ENCODE results near the gene STPG4. TPM values are rescaled to one million over a fixed set of nuclear protein-coding genes. Genes with fewer than 3 reads are reported as not detected.

STPG4 gene
- total and polyA plus RNA-seq, 2 of the 8 experiments (the other 6 are each of a cell fraction or from before 2014, with no cell fraction given), result 0.28 TPM; not detected in 1

GRCh38 chr2:47180531-47180930 lies 25.4 kb upstream of the STPG4 start:
- POLR2A ChIA-PET (ENCODE audit: partially characterized antibody), result interaction anchor here (0.9 kb wide), 1 partner anchor 11 kb away, joined by 3 read pairs; no protein-coding TSS in a partner anchor
- Histone ChIP-seq H3K14ac (ENCODE audit: insufficient read length) (no peak overlapping the region), H3K36me3 (ENCODE audit: control insufficient read depth in 2 of 4, insufficient read depth in 4 of 4, low read length in 3 of 4) (no peaks in the 10 kb centered on the region), H3K9ac (replicated peaks in 1 of 4; ENCODE audit: extremely low read depth in 1 of 4, low read depth in 3 of 4, low read length in 3 of 4) (no peak overlapping the region), H2BK120ac (replicated peaks; ENCODE audit: low read depth, low read length) (no peak overlapping the region), H3K4me2 (ENCODE audit: insufficient read depth in 1 of 2, low read depth in 2 of 2, low read length in 2 of 2) (no peak overlapping the region), H3K9me3 (ENCODE audit: insufficient read depth in 2 of 2, low read depth in 1 of 2, low read length in 1 of 2) (no peaks in the 10 kb centered on the region), H2BK15ac (ENCODE audit: low read length) (no peak overlapping the region), H3K79me2 (ENCODE audit: control insufficient read depth in 1 of 2, insufficient read depth in 2 of 2, low read length in 2 of 2) (peaks cover under 1 to 7% of the 10 kb centered on the region in 2 experiments; a peak in 3 of 4 replicates), H3K4me3 (ENCODE audit: extremely low read depth in 1 of 4, insufficient read depth in 2 of 4, low read depth in 3 of 4, low read length in 4 of 4) (no peak overlapping the region), H3K56ac (replicated peaks; ENCODE audit: insufficient read length, low read depth, low read length) (no peak overlapping the region), H3K23me2 (ENCODE audit: low read depth, low read length) (peaks cover 2% of the 10 kb centered on the region; the same call in 1 of the 2 replicates), H2AK5ac (ENCODE audit: low read depth, low read length) (peak overlapping the region; percentile 71; the same call in 1 of the 2 replicates), H4K20me1 (replicated peaks in 1 of 2; ENCODE audit: control insufficient read depth in 1 of 2, insufficient read depth in 2 of 2, low read length in 2 of 2) (no peaks in the 10 kb centered on the region), H4K91ac (replicated peaks; ENCODE audit: insufficient read length, low read length) (no peak overlapping the region), H2BK12ac (ENCODE audit: low read depth, low read length) (no peak overlapping the region), H3K23ac (ENCODE audit: insufficient read length) (no peak overlapping the region), H3K27ac (ENCODE audit: low read depth, low read length) (no peak overlapping the region), H2BK5ac (ENCODE audit: low read depth, low read length) (no peak overlapping the region), H3K18ac (ENCODE audit: extremely low read depth, low read length) (no peak overlapping the region), H4K5ac (ENCODE audit: insufficient read length, low read depth, low read length) (no peak overlapping the region), H3K79me1 (ENCODE audit: low read depth, low read length) (no peaks in the 10 kb centered on the region), H2AFZ (ENCODE audit: low read length) (no peak overlapping the region), H3K4ac (replicated peaks; ENCODE audit: insufficient read length, low read depth, low read length) (no peak overlapping the region), H3K4me1 (replicated peaks in 1 of 4; ENCODE audit: control insufficient read depth in 3 of 4, insufficient read depth in 4 of 4, low read length in 3 of 4) (peaks cover 6 to 14% (median 13%) of the 10 kb centered on the region in 4 experiments; a peak in 6 of 7 replicates), H2BK20ac (ENCODE audit: low read length) (no peak overlapping the region), H4K8ac (ENCODE audit: extremely low read depth, insufficient read depth, low read length) (no peak overlapping the region), H3K27me3 (replicated peaks in 1 of 4; ENCODE audit: control insufficient read depth in 3 of 4, extremely low read depth in 1 of 4, insufficient read depth in 3 of 4, low read length in 3 of 4) (no peaks in the 10 kb centered on the region; a peak in 2 of 7 replicates)
- FAIRE-seq (no peak), DNase-seq (ENCODE audit: low read depth in 1 of 2, low spot score in 2 of 2) (no peak)
- 74% methylated on average over 1 of the region's 1 CpG; no CpG with 5 or more reads in 1 of the 2 experiments for WGBS, 2 experiments (ENCODE audit: extremely low coverage in 1 of 2, insufficient coverage in 1 of 2, insufficient read length in 1 of 2, insufficient replicate concordance in 2 of 2, low coverage in 1 of 2, low lambda C conversion rate in 2 of 2, missing lambda C conversion rate in 1 of 2)
- CTCF ChIA-PET (ENCODE audit: partially characterized antibody), result interaction anchor here (0.8 to 4.5 kb wide), 3 partner anchors 9 to 142 kb away, joined by 3 to 18 read pairs (median 3); no protein-coding TSS in a partner anchor
- TF ChIP-seq CHD2 (IDR thresholded peaks at IDR 0.05; ENCODE audit: low read length) (no peak), BRCA1 (IDR thresholded peaks at IDR 0.05; ENCODE audit: low read depth, low read length) (no peak), RFX5 (IDR thresholded peaks at IDR 0.05; ENCODE audit: borderline replicate concordance, low read depth, low read length) (no peak), YY1 (IDR thresholded peaks at IDR 0.05; ENCODE audit: low read depth, low read length) (no peak), HDAC2 (IDR thresholded peaks at IDR 0.05; ENCODE audit: borderline replicate concordance in 1 of 2, low read depth in 2 of 2, low read length in 2 of 2) (no peak), SAP30 (IDR thresholded peaks at IDR 0.05; ENCODE audit: insufficient read depth, insufficient replicate concordance, low read length) (no peak), RXRA (IDR thresholded peaks at IDR 0.05; ENCODE audit: insufficient read depth, low read depth, low read length) (no peak), TAF1 (IDR thresholded peaks at IDR 0.05; ENCODE audit: low read depth, low read length) (no peak), NANOG (IDR thresholded peaks at IDR 0.05; ENCODE audit: insufficient read depth, low read depth, low read length, poor library complexity, severe bottlenecking) (no peak), ATF2 (IDR thresholded peaks at IDR 0.05; ENCODE audit: low read length) (no peak), TAF7 (optimal IDR thresholded peaks at IDR 0.05; ENCODE audit: borderline replicate concordance, low read depth, low read length) (no peak), CBX8 (IDR thresholded peaks at IDR 0.05; ENCODE audit: borderline replicate concordance, low read depth, low read length) (no peak)

Measured in H1 (cell line).